Retina (tissue), 1 donor: Measurements from ENCODE around the gene TPK1.
"Not testable (repeated sequence)": the region's sequence is repeated elsewhere in the genome, so short reads cannot be mapped to it uniquely, and the experiment has no call there.

Source experiments
- DNase-seq: peaks from one replicate; pipeline ENCODE4 v3.0.0-alpha.2; 2016

The TPK1 gene

GRCh38 chr7:144776447-144776846 lies 59.4 kb downstream of the TPK1 start:
- no peak for DNase-seq

- DNase-seq = no peak
Measured at GRCh38 chr7:144775749-144776148, 60.1 kb downstream of the TPK1 start.

- DNase-seq = no peak
Measured at GRCh38 chr7:144771927-144772326, 63.9 kb downstream of the TPK1 start.

GRCh38 chr7:144771174-144771573 lies 64.7 kb downstream of the TPK1 start:
- no peak for DNase-seq

- no peak for DNase-seq
Measured at GRCh38 chr7:144769352-144769751, 66.5 kb downstream of the TPK1 start.

GRCh38 chr7:144768633-144769032 lies 67.2 kb downstream of the TPK1 start:
- no peak for DNase-seq

- no peak for DNase-seq
Measured at GRCh38 chr7:144763291-144763690, 72.6 kb downstream of the TPK1 start.

GRCh38 chr7:144762853-144763252 lies 73.0 kb downstream of the TPK1 start:
- no peak for DNase-seq

GRCh38 chr7:144761493-144761892 lies 74.4 kb downstream of the TPK1 start:
- DNase-seq = no peak

- DNase-seq = no peak
Measured at GRCh38 chr7:144759653-144760052, 76.2 kb downstream of the TPK1 start.

- DNase-seq = no peak
Measured at GRCh38 chr7:144747936-144748335, 87.9 kb downstream of the TPK1 start.

- DNase-seq = no peak
Measured at GRCh38 chr7:144738708-144739314, 97.0 kb downstream of the TPK1 start.

- DNase-seq = no peak
Measured at GRCh38 chr7:144738146-144738545, 97.7 kb downstream of the TPK1 start.

GRCh38 chr7:144736880-144737493 lies 98.9 kb downstream of the TPK1 start:
- no peak for DNase-seq

GRCh38 chr7:144735505-144736276 lies 100.2 kb downstream of the TPK1 start:
- no peak for DNase-seq

GRCh38 chr7:144731661-144732351 lies 104.0 kb downstream of the TPK1 start:
- DNase-seq = no peak

- no peak for DNase-seq
Measured at GRCh38 chr7:144730224-144730623, 105.6 kb downstream of the TPK1 start.

GRCh38 chr7:144729226-144729625 lies 106.6 kb downstream of the TPK1 start:
- DNase-seq = no peak

- DNase-seq = no peak
Measured at GRCh38 chr7:144728551-144728950, 107.3 kb downstream of the TPK1 start.

- DNase-seq = not testable (repeated sequence)
Measured at GRCh38 chr7:144726840-144727239, 109.0 kb downstream of the TPK1 start.

GRCh38 chr7:144725070-144725469 lies 110.8 kb downstream of the TPK1 start:
- no peak for DNase-seq

GRCh38 chr7:144723301-144723700 lies 112.6 kb downstream of the TPK1 start:
- DNase-seq = no peak

- DNase-seq = no peak
Measured at GRCh38 chr7:144720710-144721109, 115.1 kb downstream of the TPK1 start.

GRCh38 chr7:144720149-144720548 lies 115.7 kb downstream of the TPK1 start:
- no peak for DNase-seq
